Stimulated activated CD4-positive, alpha-beta T cell treated with anti-CD3 and anti-CD28 coated beads, Interleukin-15, amount 100 ng/mL, for 24 hours (primary cell): ENCODE measurements around the gene TREML2.
"Not testable (repeated sequence)": the region's sequence is repeated elsewhere in the genome, so short reads cannot be mapped to it uniquely, and the experiment has no call there.

Experiments
- DNase-seq: peaks from one replicate; pipeline ENCODE4 v3.0.0-alpha.2; 2020

TREML2 gene

GRCh38 chr6:41200901-41201763 lies at the start of gene TREML2:
TREML2 (minus strand) TSS chr6:41201149; CDS start chr6:41201008, 141 bp downstream.
- DNase-seq, result peak; percentile 51

GRCh38 chr6:41247882-41248705 lies 47.1 kb upstream of the TREML2 start:
- no peak for DNase-seq

GRCh38 chr6:41247288-41247865 lies 46.4 kb upstream of the TREML2 start:
- DNase-seq, result no peak

GRCh38 chr6:41246529-41246928 lies 45.6 kb upstream of the TREML2 start:
- DNase-seq, result not testable (repeated sequence)

GRCh38 chr6:41239467-41240159 lies 38.7 kb upstream of the TREML2 start:
- no peak for DNase-seq

GRCh38 chr6:41237128-41237527 lies 36.2 kb upstream of the TREML2 start:
- DNase-seq, result no peak

- no peak for DNase-seq
These were observed 35.3 kb upstream of the TREML2 start for GRCh38 chr6:41236276-41236675.

- DNase-seq, result no peak
These were observed 31.7 kb upstream of the TREML2 start for GRCh38 chr6:41232667-41233066.

GRCh38 chr6:41231246-41231645 lies 30.3 kb upstream of the TREML2 start:
- no peak for DNase-seq

GRCh38 chr6:41229721-41230120 lies 28.8 kb upstream of the TREML2 start:
- no peak for DNase-seq

- no peak for DNase-seq
These were observed 27.7 kb upstream of the TREML2 start for GRCh38 chr6:41228616-41229015.

- DNase-seq, result no peak
These were observed 27.1 kb upstream of the TREML2 start, which contains the start of gene TREML4 for GRCh38 chr6:41228096-41228495. TREML4 (plus strand) TSS chr6:41228349; CDS start chr6:41228428, 79 bp downstream.

- no peak for DNase-seq
These were observed 25.8 kb upstream of the TREML2 start for GRCh38 chr6:41226752-41227151.

- DNase-seq, result no peak
These were observed 23.9 kb upstream of the TREML2 start for GRCh38 chr6:41224800-41225199.

GRCh38 chr6:41222513-41222912 lies 21.6 kb upstream of the TREML2 start:
- DNase-seq, result no peak

- DNase-seq, result no peak
These were observed 21.1 kb upstream of the TREML2 start for GRCh38 chr6:41222045-41222444.

GRCh38 chr6:41216616-41217015 lies 15.7 kb upstream of the TREML2 start:
- no peak for DNase-seq

- no peak for DNase-seq
These were observed 14.8 kb upstream of the TREML2 start for GRCh38 chr6:41215777-41216176.

GRCh38 chr6:41214559-41215238 lies 13.8 kb upstream of the TREML2 start:
- no peak for DNase-seq

GRCh38 chr6:41209547-41210320 lies 8.8 kb upstream of the TREML2 start:
- DNase-seq, result no peak

- DNase-seq, result no peak
These were observed 7.6 kb upstream of the TREML2 start for GRCh38 chr6:41208439-41209106.
